ENCODE data around the gene ARF1.

DNA sequence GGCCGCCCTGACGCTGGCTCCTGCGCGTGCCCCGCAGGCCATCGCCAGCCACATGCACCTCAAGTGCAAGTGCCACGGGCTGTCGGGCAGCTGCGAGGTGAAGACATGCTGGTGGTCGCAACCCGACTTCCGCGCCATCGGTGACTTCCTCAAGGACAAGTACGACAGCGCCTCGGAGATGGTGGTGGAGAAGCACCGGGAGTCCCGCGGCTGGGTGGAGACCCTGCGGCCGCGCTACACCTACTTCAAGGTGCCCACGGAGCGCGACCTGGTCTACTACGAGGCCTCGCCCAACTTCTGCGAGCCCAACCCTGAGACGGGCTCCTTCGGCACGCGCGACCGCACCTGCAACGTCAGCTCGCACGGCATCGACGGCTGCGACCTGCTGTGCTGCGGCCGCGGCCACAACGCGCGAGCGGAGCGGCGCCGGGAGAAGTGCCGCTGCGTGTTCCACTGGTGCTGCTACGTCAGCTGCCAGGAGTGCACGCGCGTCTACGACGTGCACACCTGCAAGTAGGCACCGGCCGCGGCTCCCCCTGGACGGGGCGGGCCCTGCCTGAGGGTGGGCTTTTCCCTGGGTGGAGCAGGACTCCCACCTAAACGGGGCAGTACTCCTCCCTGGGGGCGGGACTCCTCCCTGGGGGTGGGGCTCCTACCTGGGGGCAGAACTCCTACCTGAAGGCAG lies 23.4 kb upstream of the ARF1 start:
- TF ChIP-seq RELA (CRISPR knock-in tag; IDR thresholded peaks at IDR 0.05; ENCODE audit: borderline replicate concordance) (no peak), PRRX2 (CRISPR knock-in tag; IDR thresholded peaks at IDR 0.05) (no peak), JUN (CRISPR knock-in tag; IDR thresholded peaks at IDR 0.05) (no peak), ZNF232 (CRISPR knock-in tag; IDR thresholded peaks at IDR 0.05) (no peak), ATF1 (CRISPR knock-in tag; IDR thresholded peaks at IDR 0.05) (no peak)
- TF ChIP-seq, protein P1, sequence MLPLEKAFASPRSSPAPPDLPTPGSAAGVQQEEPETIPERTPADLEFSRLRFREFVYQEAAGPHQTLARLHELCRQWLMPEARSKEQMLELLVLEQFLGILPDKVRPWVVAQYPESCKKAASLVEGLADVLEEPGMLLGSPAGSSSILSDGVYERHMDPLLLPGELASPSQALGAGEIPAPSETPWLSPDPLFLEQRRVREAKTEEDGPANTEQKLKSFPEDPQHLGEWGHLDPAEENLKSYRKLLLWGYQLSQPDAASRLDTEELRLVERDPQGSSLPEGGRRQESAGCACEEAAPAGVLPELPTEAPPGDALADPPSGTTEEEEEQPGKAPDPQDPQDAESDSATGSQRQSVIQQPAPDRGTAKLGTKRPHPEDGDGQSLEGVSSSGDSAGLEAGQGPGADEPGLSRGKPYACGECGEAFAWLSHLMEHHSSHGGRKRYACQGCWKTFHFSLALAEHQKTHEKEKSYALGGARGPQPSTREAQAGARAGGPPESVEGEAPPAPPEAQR (CRISPR knock-in tag; IDR thresholded peaks at IDR 0.05), result no peak
- TF ChIP-seq, protein P2, sequence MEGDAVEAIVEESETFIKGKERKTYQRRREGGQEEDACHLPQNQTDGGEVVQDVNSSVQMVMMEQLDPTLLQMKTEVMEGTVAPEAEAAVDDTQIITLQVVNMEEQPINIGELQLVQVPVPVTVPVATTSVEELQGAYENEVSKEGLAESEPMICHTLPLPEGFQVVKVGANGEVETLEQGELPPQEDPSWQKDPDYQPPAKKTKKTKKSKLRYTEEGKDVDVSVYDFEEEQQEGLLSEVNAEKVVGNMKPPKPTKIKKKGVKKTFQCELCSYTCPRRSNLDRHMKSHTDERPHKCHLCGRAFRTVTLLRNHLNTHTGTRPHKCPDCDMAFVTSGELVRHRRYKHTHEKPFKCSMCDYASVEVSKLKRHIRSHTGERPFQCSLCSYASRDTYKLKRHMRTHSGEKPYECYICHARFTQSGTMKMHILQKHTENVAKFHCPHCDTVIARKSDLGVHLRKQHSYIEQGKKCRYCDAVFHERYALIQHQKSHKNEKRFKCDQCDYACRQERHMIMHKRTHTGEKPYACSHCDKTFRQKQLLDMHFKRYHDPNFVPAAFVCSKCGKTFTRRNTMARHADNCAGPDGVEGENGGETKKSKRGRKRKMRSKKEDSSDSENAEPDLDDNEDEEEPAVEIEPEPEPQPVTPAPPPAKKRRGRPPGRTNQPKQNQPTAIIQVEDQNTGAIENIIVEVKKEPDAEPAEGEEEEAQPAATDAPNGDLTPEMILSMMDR (IDR thresholded peaks at IDR 0.05), result no peak

Measured in WTC11 (cell line).